ENCODE data around the gene AKAP13.

The AKAP13 gene

GRCh38 chr15:85750319-85751290 is 370.2 kb downstream of the AKAP13 start:
- Histone ChIP-seq H3K4ac (ENCODE audit: low read length) (no peak overlapping the region), H3K9me3 (replicated peaks in 1 of 2; ENCODE audit: control insufficient read depth in 2 of 2, insufficient read depth in 1 of 2, low read depth in 1 of 2, low read length in 2 of 2) (no peaks in the 10 kb centered on the region), H3K4me3 (ENCODE audit: low read length in 2 of 2) (peak overlapping the region in 1 of 2 donors; percentile 35), H2BK15ac (ENCODE audit: low read length) (peak overlapping the region; percentile 32), H3K27me3 (ENCODE audit: control insufficient read depth in 3 of 3, insufficient read depth in 3 of 3, low read depth in 1 of 3, low read length in 3 of 3) (no peaks in the 10 kb centered on the region), H2BK12ac (ENCODE audit: low read length) (no peak overlapping the region), H4K91ac (ENCODE audit: low read depth, low read length, poor library complexity) (no peak overlapping the region), H2AFZ (ENCODE audit: low read length) (peak overlapping the region; percentile 74), H3K36me3 (replicated peaks in 1 of 2; ENCODE audit: control insufficient read depth in 2 of 2, insufficient read depth in 2 of 2, low read length in 2 of 2) (peaks cover 12 to 65% of the 10 kb centered on the region in 2 donors), H3K4me2 (ENCODE audit: insufficient read depth, low read length, poor library complexity, severe bottlenecking) (peak overlapping the region; percentile 32), H2BK120ac (ENCODE audit: low read depth, low read length) (peak overlapping the region; percentile 84), H3K14ac (ENCODE audit: low read length) (peak overlapping the region; percentile 39), H3K23ac (ENCODE audit: low read depth, low read length, poor library complexity) (no peak overlapping the region), H3K9ac (ENCODE audit: low read depth, low read length, poor library complexity) (peak overlapping the region; percentile 38), H3K4me1 (ENCODE audit: control insufficient read depth in 2 of 2, insufficient read depth in 1 of 2, low read depth in 1 of 2, low read length in 2 of 2) (peaks cover 28 to 54% of the 10 kb centered on the region in 2 donors), H2AK5ac (ENCODE audit: low read depth, low read length) (peak overlapping the region; percentile 91), H4K8ac (ENCODE audit: low read depth, low read length) (no peak overlapping the region), H3K18ac (ENCODE audit: low read length) (peak overlapping the region; percentile 98), H2BK5ac (ENCODE audit: low read length) (peak overlapping the region; percentile 87), H3K27ac (replicated peaks; ENCODE audit: low read length) (peak overlapping the region; percentile 90), H3K79me1 (ENCODE audit: low read depth, low read length) (no peaks in the 10 kb centered on the region)
- no CpG with 5 or more reads among the region's 27 CpGs for WGBS, 2 donors (ENCODE audit: extremely low coverage in 2 of 2, insufficient read length in 2 of 2, insufficient replicate concordance in 1 of 2)
- DNase-seq (ENCODE audit: low spot score) = no peak

GRCh38 chr15:85751291-85752123 is 371.1 kb downstream of the AKAP13 start:
- Histone ChIP-seq H3K4me3 (ENCODE audit: low read length in 2 of 2) (peak overlapping the region in 1 of 2 donors; percentile 35), H2AK5ac (ENCODE audit: low read depth, low read length) (peak overlapping the region; percentile 91), H4K8ac (ENCODE audit: low read depth, low read length) (no peak overlapping the region), H3K9ac (ENCODE audit: low read depth, low read length, poor library complexity) (no peak overlapping the region), H2BK120ac (ENCODE audit: low read depth, low read length) (peak overlapping the region; percentile 84), H3K27ac (replicated peaks; ENCODE audit: low read length) (peak overlapping the region; percentile 90), H4K91ac (ENCODE audit: low read depth, low read length, poor library complexity) (no peak overlapping the region), H2BK12ac (ENCODE audit: low read length) (no peak overlapping the region), H3K79me1 (ENCODE audit: low read depth, low read length) (no peaks in the 10 kb centered on the region), H3K4ac (ENCODE audit: low read length) (no peak overlapping the region), H3K4me1 (ENCODE audit: control insufficient read depth in 2 of 2, insufficient read depth in 1 of 2, low read depth in 1 of 2, low read length in 2 of 2) (peaks cover 28 to 45% of the 10 kb centered on the region in 2 donors), H3K9me3 (replicated peaks in 1 of 2; ENCODE audit: control insufficient read depth in 2 of 2, insufficient read depth in 1 of 2, low read depth in 1 of 2, low read length in 2 of 2) (no peaks in the 10 kb centered on the region), H3K18ac (ENCODE audit: low read length) (peak overlapping the region; percentile 98), H2BK15ac (ENCODE audit: low read length) (no peak overlapping the region), H3K23ac (ENCODE audit: low read depth, low read length, poor library complexity) (no peak overlapping the region), H3K14ac (ENCODE audit: low read length) (no peak overlapping the region), H3K27me3 (ENCODE audit: control insufficient read depth in 3 of 3, insufficient read depth in 3 of 3, low read depth in 1 of 3, low read length in 3 of 3) (no peaks in the 10 kb centered on the region), H2AFZ (ENCODE audit: low read length) (peak overlapping the region; percentile 74), H3K4me2 (ENCODE audit: insufficient read depth, low read length, poor library complexity, severe bottlenecking) (peak overlapping the region; percentile 95), H3K36me3 (replicated peaks in 1 of 2; ENCODE audit: control insufficient read depth in 2 of 2, insufficient read depth in 2 of 2, low read length in 2 of 2) (peaks cover 11 to 65% of the 10 kb centered on the region in 2 donors), H2BK5ac (ENCODE audit: low read length) (peak overlapping the region; percentile 87)
- WGBS, 2 donors (ENCODE audit: extremely low coverage in 2 of 2, insufficient read length in 2 of 2, insufficient replicate concordance in 1 of 2) = no CpG with 5 or more reads among the region's 15 CpGs
- DNase-seq (ENCODE audit: low spot score) = peak; percentile 63

- Histone ChIP-seq H3K4ac (ENCODE audit: low read length) (no peak overlapping the region), H3K4me1 (ENCODE audit: control insufficient read depth in 2 of 2, insufficient read depth in 1 of 2, low read depth in 1 of 2, low read length in 2 of 2) (peaks cover 28 to 42% of the 10 kb centered on the region in 2 donors), H2BK120ac (ENCODE audit: low read depth, low read length) (peak overlapping the region; percentile 29), H3K9ac (ENCODE audit: low read depth, low read length, poor library complexity) (no peak overlapping the region), H4K91ac (ENCODE audit: low read depth, low read length, poor library complexity) (no peak overlapping the region), H3K27me3 (ENCODE audit: control insufficient read depth in 3 of 3, insufficient read depth in 3 of 3, low read depth in 1 of 3, low read length in 3 of 3) (no peaks in the 10 kb centered on the region), H4K8ac (ENCODE audit: low read depth, low read length) (no peak overlapping the region), H3K4me3 (ENCODE audit: low read length in 2 of 2) (peak overlapping the region in 1 of 2 donors; percentile 35), H3K9me3 (replicated peaks in 1 of 2; ENCODE audit: control insufficient read depth in 2 of 2, insufficient read depth in 1 of 2, low read depth in 1 of 2, low read length in 2 of 2) (no peaks in the 10 kb centered on the region), H3K18ac (ENCODE audit: low read length) (peak overlapping the region; percentile 89), H3K23ac (ENCODE audit: low read depth, low read length, poor library complexity) (no peak overlapping the region), H3K14ac (ENCODE audit: low read length) (no peak overlapping the region), H3K79me1 (ENCODE audit: low read depth, low read length) (no peaks in the 10 kb centered on the region), H2BK15ac (ENCODE audit: low read length) (peak overlapping the region; percentile 60), H2AK5ac (ENCODE audit: low read depth, low read length) (peak overlapping the region; percentile 16), H2BK12ac (ENCODE audit: low read length) (no peak overlapping the region), H2AFZ (ENCODE audit: low read length) (peak overlapping the region; percentile 74), H2BK5ac (ENCODE audit: low read length) (peak overlapping the region; percentile 87), H3K4me2 (ENCODE audit: insufficient read depth, low read length, poor library complexity, severe bottlenecking) (no peak overlapping the region), H3K36me3 (replicated peaks in 1 of 2; ENCODE audit: control insufficient read depth in 2 of 2, insufficient read depth in 2 of 2, low read length in 2 of 2) (peaks cover 8 to 65% of the 10 kb centered on the region in 2 donors), H3K27ac (replicated peaks; ENCODE audit: low read length) (peak overlapping the region; percentile 90)
- WGBS, 2 donors (ENCODE audit: extremely low coverage in 2 of 2, insufficient read length in 2 of 2, insufficient replicate concordance in 1 of 2) = no CpG with 5 or more reads among the region's 15 CpGs
- no peak for DNase-seq (ENCODE audit: low spot score)
Measured at GRCh38 chr15:85752124-85752475, 371.7 kb downstream of the AKAP13 start.

All from neuronal stem cell (in vitro differentiated cells).